ENCODE results near the gene L1CAM. TPM values are rescaled to one million over a fixed set of nuclear protein-coding genes. Genes with fewer than 3 reads are reported as not detected.

L1CAM gene
- total RNA-seq, 1 donor from 2014 or later: 101 TPM

DNA sequence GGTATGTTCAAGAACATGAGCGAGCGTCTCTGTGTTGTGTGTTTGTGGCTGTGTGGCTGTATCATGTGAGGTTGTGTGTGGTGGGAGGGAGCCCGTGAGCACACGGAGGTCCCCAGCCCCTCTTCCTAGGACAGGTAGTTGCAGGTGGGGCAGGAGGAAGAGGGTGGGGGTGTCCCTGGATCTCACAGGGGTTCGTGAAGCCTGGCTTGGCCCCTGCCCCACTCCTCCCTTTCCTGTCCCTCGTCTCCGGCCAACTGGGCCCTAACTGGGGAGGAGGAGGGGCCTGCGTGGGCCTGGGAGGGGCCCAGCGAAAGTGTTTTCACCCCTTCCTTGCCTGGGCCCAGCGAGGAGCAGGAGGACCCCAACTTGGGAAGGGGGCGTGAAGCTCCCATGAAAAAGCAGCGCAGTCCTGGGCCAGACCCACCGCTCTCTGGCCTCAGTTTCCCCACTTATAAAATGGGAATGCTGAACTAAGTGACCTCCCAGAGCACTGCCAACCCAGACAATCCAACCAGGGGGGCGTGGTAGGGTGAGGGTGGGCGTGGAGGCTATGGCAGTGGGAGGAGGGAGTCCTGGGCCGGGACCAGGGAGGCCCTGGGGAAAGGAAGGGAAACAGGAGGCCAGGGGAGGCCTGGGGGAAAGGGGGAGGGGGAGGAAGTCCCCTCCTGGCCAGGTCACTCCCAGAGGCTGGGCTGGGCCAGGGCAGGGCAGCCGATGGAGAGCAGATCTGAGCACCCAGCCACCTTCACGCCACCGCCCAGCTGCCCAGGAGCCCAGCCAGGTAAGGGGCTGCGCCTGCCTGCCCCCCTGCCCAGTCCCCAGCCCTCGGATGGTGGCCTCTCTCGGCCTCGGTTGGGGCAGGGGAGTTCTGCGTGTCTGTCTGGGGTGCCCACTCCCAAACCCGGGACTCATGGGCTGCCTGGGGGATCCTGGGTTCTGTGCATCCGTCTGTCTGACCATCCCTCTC is 18.3 kb upstream of the L1CAM start, which contains the start of gene AVPR2:
Gene AVPR2, plus strand, starts transcription at position 683 of the 967 bp plus-strand sequence. CDS start 473 bp downstream, outside the sequence.
- FAIRE-seq (no peak), DNase-seq (ENCODE audit: low spot score in 2 of 2) (no peak)

DNA sequence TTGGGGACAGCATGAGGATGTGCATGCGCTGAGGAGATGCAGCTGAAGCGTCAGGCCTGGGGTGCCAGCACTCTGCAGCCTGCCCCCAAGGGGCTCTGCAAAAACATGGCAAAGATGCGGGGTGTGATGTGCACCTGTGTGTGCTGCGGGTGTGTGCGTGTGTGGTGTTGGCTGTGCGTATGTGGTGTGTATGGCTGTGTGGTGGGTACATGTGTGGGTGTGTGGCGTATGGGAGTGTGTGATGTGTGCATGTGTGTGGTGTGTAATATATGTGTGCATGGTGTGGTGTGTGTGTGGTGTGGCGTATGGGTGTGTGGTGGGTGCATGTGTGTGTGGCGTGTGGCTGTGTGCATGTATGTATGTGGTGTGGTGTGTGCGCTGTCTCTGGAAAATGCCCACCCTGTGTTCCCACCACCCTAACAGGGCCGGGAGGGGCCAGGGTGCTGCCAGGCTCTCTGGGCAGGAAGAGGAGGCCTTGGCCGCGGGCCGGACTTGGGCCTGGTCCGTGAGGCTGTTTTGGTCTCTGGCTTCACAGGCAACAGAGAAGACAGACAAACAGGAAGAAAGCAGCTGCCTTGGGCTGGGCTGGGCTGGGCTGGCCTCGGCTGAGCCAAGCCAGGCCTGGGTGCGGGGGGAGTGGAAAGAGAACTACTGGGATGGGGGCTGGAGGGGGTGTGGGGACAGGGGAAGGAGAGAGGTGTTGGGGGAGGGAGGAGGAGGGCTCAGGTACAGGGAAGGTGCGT is 17.4 kb upstream of the L1CAM start:
- FAIRE-seq (no peak), DNase-seq (ENCODE audit: low spot score in 2 of 2) (no peak)

DNA sequence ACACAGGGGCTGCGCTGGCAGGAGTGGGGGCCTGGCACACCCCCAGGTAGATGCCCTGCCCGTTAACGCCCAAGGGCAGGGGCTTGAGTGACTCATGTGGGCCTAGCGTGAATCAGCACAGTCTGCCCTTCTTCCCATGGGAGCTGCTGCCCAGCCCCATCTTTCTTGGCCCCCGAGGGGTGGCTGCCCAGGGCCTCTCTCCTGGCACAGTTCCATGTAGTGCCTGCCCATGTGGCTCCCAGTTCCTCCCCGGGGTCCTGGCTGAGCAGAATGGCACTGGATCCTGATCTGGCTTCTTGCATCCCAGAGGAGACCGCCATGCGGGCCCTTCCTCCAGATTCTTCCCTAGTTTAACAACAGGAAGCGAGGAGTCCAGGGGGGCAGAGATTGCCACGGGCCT is 16.4 kb upstream of the L1CAM start:
- no peak for DNase-seq (ENCODE audit: low spot score in 2 of 2)
- FAIRE-seq: no peak

DNA sequence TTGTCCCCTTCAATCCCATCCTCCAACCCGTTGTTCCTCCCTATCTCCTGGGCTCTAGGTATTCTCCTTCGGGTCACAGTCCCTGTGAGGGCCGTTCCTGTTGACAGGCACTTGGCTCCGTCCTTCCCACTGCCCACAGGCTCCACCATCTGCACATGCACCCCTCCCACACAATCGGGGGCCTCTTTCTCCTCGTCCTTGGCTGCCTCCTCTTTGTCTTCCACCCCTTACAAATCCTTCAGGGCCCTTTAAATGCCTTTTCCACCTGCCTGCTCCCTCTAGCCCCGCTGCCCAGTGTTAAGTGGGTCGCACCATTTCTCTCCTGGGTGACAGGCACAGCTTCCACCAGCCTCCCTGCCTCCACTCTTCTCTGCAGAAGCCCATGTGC is 15.8 kb upstream of the L1CAM start:
- FAIRE-seq: no peak

DNA sequence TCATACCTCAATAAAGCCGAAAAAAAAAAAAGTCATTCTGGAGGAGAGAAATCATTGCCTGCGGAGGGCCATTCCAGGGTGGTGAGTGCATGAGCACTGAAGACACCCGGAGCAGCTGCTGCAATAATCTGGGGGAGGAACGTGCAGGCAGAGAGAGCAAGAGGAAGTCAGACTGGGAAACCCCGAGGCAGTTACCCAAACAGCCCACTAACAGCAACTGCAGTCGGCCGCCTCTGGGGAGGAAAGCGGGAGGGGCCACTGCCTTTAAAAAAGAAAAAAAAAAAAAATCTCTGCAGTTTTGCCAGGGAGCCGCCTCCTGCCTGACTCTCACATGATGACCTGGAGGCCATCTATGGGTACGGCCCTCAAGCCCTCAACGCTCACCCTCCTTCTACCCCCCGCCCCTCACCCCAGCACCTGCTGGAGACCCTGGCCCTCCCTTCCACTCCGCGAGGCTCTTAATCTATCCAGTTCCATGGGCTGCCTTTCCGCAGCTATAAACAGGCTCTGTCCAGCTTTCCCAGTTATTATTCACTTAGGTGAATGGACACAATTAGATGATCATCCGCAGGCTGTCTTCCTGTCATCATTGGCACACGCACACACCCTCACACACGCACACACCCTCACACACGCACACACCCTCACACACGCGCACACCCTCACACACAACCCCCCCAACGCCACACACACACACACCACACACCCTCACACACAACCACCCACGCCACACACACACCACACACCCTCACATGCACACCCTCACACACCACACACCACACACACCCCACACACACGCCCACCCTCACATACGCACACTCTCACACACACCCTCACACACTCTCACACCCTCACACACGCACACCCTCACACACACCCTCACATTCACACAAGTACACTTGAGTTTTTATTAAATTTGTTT is 15.1 kb upstream of the L1CAM start:
- DNase-seq (ENCODE audit: low spot score in 2 of 2) (no peak), FAIRE-seq (no peak)

More for the DNA sequence above, 15.8 kb upstream of the L1CAM start:
- no peak for DNase-seq (ENCODE audit: low spot score in 2 of 2)

DNA sequence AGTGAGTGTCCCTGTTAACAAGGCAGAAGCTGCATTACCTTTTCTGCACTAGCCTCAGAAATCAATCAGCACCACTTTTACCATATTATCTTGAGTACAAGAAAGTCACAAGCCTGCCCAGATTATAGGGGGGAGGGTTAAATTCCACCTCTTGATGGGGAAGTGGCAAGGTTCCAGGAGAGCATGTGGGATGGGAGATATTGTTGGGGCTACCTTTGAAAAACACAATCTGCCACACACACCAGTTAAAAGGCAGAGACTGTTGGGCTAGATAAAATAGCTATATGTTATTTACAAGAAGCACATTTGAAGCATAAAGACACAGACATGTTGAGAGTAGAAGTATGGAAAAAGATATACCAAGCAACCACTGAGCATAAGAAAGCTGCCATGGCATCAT is 11.9 kb upstream of the L1CAM start:
- FAIRE-seq (no peak), DNase-seq (ENCODE audit: low spot score in 2 of 2) (no peak)

DNA sequence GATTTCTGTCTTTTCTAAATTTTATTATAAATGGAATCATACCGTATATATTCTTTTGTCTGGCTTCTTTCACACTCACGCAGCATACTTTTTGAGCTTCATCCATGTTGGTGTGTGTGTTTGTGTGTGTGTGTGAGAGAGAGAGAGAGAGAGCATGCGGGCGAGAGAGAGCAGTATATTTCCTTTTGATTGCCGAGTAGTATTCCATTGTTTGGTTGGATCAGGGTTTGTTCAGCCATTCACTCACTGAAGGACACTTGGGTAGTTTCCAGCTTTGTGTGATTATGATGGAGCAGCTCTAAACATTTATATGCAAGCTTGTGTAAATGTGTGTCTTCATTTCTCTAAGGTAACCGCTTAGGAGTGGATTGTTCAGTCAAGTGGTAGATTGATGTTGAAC is 3.1 kb upstream of the L1CAM start:
- DNase-seq (ENCODE audit: low spot score in 2 of 2) (no peak), FAIRE-seq (no peak)

DNA sequence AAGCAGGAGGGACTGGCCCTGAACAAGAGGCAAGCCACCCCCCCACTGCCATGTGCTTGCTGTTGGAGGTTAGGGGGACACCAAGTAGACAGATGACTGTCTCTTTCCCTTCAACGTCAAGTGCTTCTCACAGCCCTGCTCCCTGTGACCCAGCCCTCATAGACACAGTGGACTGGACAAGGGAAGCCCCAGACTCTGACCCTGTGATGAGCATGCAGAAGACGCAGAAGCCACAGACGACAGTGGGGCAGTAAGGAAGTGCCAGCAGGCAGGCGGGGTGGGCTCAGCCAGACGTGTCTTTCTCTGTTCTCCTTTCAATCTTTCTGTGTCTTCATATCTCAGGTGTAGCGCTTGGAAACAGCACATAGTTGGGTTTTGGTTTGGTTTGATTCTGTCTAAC is 2.4 kb upstream of the L1CAM start:
- DNase-seq (ENCODE audit: low spot score in 2 of 2): no peak
- FAIRE-seq: no peak

DNA sequence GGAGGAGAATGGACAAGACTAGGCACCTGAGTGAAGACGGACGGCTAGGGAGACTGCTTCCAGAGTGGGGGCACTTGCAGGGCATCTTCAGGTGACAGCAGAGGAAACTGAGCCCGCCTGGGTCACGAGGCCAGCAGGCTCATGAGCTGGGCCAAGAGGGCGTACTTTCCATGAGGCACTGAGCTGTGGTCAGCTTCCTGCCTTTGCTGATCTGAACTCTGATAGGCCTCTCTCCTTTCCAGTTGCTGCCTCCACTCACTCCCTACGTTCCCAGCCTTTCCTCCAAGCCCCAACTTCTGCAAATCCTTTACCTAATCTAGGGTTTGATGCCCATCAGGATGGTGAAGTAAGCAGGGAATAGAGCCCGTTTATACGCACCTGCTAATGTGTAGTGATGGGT is 1.4 kb upstream of the L1CAM start:
- DNase-seq (ENCODE audit: low spot score in 2 of 2): no peak

DNA sequence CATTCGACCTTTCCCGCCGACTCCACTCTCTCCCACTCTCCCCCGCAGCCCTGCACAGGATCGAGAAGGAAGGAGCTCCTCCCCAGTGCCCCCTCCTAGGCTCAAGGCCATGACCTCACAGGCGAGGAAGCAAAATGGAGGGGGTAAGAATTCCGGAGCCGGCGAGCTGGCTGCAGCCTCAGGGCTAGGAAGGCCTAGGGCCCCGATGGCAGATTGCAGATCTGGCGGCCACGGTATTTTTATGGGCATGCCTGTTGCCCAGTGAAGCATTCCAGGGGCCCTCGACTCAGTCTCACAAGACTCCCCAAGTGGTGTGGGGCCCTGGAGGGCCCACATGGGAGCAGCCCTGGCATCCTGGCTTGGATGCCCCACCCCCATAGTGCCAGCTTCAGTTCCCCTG is 942 bp upstream of the L1CAM start:
- no peak for DNase-seq (ENCODE audit: low spot score in 2 of 2)
- FAIRE-seq: no peak

More for the DNA sequence above, 1.4 kb upstream of the L1CAM start:
- FAIRE-seq: no peak

DNA sequence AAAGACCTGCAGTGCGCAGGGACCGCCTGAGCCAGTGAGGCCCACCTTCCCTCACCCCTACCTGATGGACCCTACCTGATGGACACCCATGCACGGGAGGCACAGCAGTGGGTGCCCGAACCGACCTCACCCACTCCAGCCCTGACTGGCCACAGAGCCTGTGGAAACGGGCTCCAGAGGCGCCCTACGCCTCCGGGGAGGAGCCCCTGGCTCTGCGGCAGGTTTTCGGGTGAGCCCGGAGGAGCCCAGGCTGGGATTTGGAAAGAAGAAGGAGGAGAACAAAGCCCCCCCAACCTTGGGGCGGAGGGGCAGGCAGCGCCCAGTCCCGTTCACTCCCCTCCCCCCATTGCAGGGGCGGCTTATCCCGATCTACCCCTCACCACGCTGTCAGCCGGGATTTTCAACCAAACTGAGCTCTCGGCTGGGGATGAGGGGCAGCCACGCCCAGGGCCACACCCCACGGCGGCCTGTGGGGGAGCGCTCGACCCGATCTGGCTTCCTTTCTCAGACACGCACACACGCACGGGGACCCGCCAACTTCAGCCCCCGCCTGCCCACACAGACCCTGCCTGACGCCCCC is 675 bp downstream of the L1CAM start:
- FAIRE-seq: no peak

DNA sequence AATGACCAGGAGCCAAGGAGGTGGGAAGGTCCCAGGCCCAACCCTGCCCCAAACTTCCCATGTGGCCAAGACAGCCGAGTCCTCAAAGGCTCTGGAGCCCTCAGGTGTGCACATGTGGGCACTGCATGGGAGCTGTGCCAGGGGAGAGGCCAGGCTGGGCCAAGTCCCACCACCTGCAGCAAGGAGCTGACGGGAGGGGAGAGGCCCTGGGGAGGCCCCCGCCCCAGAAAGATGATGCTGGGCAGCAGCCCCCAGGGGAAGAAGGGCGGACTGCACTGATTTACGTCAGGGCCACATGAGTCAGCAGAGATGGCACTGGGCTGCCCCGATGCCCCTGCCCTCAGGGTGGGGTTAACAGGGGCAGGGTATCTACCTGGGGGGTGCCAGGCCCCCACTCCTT is 1.4 kb downstream of the L1CAM start:
- no peak for DNase-seq (ENCODE audit: low spot score in 2 of 2)
- no peak for FAIRE-seq

More for the DNA sequence above, 675 bp downstream of the L1CAM start:
- no peak for DNase-seq (ENCODE audit: low spot score in 2 of 2)

DNA sequence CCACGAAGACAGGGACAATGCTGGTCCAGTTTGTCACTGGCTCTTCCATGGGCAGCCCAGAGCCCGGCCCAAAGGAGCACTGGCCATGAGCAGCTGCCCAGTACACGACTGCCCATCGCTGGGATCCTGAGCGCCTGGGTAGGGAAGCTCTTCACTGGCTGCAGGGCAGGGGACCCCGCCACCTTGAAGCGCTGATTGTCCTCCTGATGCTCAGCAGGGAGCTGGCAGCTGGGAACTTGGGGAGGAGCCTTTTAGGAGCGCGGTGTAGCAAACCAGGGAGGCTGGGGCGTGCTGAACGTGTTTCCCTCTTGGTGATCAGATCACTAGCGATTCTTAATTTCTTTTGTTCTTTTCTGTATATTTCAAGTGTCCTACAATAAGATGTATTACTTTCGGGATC is 1.8 kb downstream of the L1CAM start:
- no peak for DNase-seq (ENCODE audit: low spot score in 2 of 2)
- FAIRE-seq: no peak

DNA sequence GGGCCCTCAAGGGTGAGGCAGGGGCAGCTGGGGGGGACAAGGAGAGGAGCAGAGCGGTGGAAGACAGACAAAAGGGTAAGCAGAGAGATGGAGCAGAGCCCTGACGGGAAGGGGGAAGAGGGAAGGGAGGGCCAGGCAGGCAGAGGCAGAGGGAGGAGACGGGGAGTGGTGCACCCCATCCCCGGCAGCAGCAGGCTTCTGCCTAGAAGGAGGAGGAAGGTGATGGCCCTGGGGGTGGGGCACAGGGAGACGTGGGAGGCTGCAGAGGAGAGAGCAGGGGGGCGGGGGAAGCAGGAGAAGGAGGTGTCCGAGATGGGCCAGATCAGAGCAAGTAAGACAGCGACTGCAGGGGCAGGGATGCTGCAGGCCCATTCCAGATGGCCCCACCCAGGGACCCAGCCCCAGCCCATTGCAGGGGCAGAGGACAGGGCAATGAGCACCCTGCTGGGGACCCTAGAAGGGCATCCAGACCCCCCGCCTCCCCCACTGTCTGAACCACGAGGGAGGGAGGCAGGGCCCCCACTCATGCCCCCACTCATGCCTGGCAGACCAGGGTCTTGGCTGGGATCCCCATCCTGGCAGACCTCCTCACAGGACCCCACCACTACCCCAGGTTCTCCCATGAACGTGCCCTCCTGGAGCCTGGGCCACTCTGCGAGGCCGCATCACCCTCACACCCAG is 2.7 kb downstream of the L1CAM start:
- no peak for DNase-seq (ENCODE audit: low spot score in 2 of 2)
- FAIRE-seq: no peak

DNA sequence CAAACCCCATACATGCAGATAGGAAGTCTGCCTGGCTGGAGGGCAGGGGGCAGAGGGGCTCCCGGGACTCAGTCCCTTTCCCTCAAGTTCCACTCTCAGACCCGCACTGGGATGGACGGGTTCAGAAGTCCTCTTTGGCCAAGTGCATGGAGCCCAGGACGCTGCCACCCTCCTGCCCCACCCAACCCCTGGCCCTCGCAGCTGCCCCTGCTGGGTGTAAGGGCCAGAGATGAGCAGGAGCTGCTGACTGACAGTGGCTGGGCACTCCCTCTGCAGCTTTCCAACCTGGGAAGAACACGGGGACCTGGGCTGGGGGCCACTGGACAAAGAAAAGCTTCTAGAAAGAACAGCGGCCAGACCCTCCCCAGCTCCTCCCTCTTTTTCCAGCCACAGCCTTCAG is 3.4 kb downstream of the L1CAM start:
- DNase-seq (ENCODE audit: low spot score in 2 of 2): no peak
- no peak for FAIRE-seq

DNA sequence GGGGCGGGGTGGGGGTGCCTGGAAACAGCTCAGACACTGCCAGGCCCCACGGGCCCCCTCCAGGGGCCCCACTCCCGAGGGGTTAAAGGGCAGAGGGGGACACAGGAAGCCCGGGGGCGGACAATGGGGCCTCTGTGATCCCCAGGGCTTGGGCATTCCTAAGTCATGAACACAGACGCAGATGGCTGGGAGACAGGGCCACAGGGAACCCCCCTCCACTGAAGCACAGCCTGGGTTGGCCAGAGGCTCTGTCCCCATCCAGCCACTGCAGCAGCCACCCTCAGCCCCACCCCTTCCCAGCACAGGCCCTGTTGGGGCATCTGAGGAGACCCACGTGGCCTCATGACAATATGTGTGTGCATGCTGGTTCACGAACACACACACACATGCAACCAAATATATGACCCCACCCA is 3.9 kb downstream of the L1CAM start:
- FAIRE-seq (no peak), DNase-seq (ENCODE audit: low spot score in 2 of 2) (no peak)

DNA sequence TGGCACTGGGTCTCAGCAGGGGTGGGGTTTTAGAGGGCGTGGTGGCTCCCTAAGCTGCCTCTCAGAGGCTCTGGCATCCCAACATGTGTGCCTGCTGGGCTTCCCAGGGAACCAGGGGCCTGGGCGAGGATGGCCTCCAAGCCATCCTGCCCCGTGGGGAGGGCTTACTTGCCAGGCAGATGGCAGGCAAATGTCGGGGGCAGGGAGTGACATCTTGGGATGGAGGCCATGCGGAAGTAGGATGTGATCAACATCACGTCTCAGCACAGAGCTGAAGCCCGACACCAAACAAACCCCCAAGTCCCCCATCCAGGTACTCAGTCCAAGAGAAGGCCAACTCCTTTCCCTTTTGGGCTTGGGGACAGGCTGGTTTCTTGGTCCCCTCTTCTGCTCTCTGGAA is 4.7 kb downstream of the L1CAM start:
- no peak for DNase-seq (ENCODE audit: low spot score in 2 of 2)
- no peak for FAIRE-seq

DNA sequence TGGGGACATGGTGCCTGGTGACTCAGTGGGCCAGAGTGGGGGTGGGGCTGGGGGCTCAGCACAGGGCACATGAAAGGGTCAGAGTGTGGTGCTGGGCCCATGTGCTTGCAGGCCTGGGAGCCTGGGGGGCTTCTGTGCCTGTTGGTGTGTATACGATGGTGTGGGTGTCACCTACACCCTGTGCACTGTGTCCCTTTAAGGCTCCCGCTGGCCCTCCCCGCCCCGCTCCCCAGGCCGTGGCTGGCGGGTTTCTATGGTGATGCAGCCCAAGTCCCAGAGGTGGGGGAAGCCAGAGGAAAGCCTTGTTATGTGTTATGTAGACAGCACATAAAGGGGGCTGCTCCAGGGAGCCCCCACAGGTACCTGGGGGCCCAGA is 5.5 kb downstream of the L1CAM start:
- DNase-seq (ENCODE audit: low spot score in 2 of 2): no peak
- FAIRE-seq: no peak

DNA sequence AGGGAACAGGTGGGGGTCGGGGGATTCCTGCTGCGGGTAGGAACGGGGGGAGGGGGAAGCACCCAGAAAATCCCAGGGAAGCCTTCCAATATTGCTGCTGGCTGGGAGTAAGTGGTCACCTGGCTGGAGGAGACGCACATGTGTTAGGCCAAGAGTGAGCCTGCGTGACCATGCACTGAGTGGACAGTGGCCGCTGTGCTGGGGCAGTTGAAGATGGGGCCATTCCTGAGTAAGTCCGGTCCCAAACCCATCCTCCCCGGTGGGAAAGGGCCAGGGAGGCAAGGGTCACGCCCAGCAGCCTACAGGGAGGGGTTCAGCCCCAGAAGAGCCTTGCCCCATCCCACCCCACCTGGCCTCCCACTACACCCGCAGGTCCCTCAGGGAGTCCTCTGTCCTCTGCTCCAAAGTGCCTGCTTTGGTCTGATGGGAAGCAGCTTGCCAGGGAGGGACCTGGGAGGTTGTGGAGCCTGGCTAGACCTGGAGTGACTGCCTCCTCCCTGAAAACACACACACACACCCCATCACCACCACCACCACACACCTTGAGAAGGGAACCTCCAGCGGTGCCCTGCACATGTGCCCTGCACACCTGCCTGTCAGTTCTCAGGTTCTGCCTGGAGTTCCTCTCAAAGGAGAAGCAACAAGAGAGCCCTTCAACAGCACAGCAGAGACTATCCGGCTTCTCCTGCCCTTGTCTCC is 6.1 kb downstream of the L1CAM start:
- FAIRE-seq (no peak), DNase-seq (ENCODE audit: low spot score in 2 of 2) (no peak)
